ENCODE measurements around the gene ATP9B. TPM values are rescaled to one million over a fixed set of nuclear protein-coding genes. Genes with fewer than 3 reads are reported as not detected.

Gene ATP9B
- total RNA-seq, 1 donor from 2014 or later, result 16.2 TPM

- H3K27me3 ChIP-seq (ENCODE audit: control insufficient read depth, insufficient read depth, low read length), result no peaks in the 10 kb centered on the region
- no peak for DNase-seq (ENCODE audit: low read depth)
- H3K4me3 ChIP-seq (ENCODE audit: low read depth, low read length), result no peak overlapping the region
- H3K36me3 ChIP-seq (ENCODE audit: control insufficient read depth, insufficient read depth, low read length), result no peaks in the 10 kb centered on the region
- no peak for TF ChIP-seq CTCF (IDR thresholded peaks at IDR 0.05; ENCODE audit: insufficient read depth, low read length, poor library complexity, severe bottlenecking)
Observed at GRCh38 chr18:79355433-79356335, 286.5 kb downstream of the ATP9B start.

- Histone ChIP-seq H3K36me3 (ENCODE audit: control insufficient read depth, insufficient read depth, low read length) (no peaks in the 10 kb centered on the region), H3K4me3 (ENCODE audit: low read depth, low read length) (no peak overlapping the region), H3K27me3 (ENCODE audit: control insufficient read depth, insufficient read depth, low read length) (no peaks in the 10 kb centered on the region)
- TF ChIP-seq CTCF (IDR thresholded peaks at IDR 0.05; ENCODE audit: insufficient read depth, low read length, poor library complexity, severe bottlenecking), result no peak
- no peak for DNase-seq (ENCODE audit: low read depth)
Observed at GRCh38 chr18:79356435-79356834, 287.2 kb downstream of the ATP9B start.

GRCh38 chr18:79360933-79361332, 291.7 kb downstream of the ATP9B start:
- no peak overlapping the region for H3K4me3 ChIP-seq (ENCODE audit: low read depth, low read length)

GRCh38 chr18:79361766-79362522, 292.8 kb downstream of the ATP9B start:
- no peaks in the 10 kb centered on the region for H3K27me3 ChIP-seq (ENCODE audit: control insufficient read depth, insufficient read depth, low read length)
- DNase-seq (ENCODE audit: low read depth), result peak; percentile 28
- no peak overlapping the region for H3K4me3 ChIP-seq (ENCODE audit: low read depth, low read length)

More at GRCh38 chr18:79360933-79361332, 291.7 kb downstream of the ATP9B start:
- H3K36me3 ChIP-seq (ENCODE audit: control insufficient read depth, insufficient read depth, low read length), result no peaks in the 10 kb centered on the region
- no peak for DNase-seq (ENCODE audit: low read depth)
- no peak for TF ChIP-seq CTCF (IDR thresholded peaks at IDR 0.05; ENCODE audit: insufficient read depth, low read length, poor library complexity, severe bottlenecking)
- H3K27me3 ChIP-seq (ENCODE audit: control insufficient read depth, insufficient read depth, low read length), result no peaks in the 10 kb centered on the region

GRCh38 chr18:79365701-79366100, 296.5 kb downstream of the ATP9B start:
- TF ChIP-seq CTCF (IDR thresholded peaks at IDR 0.05; ENCODE audit: insufficient read depth, low read length, poor library complexity, severe bottlenecking), result no peak
- no peak overlapping the region for H3K4me3 ChIP-seq (ENCODE audit: low read depth, low read length)
- no peak for DNase-seq (ENCODE audit: low read depth)
- no peaks in the 10 kb centered on the region for H3K27me3 ChIP-seq (ENCODE audit: control insufficient read depth, insufficient read depth, low read length)
- no peaks in the 10 kb centered on the region for H3K36me3 ChIP-seq (ENCODE audit: control insufficient read depth, insufficient read depth, low read length)

More at GRCh38 chr18:79361766-79362522, 292.8 kb downstream of the ATP9B start:
- TF ChIP-seq CTCF (IDR thresholded peaks at IDR 0.05; ENCODE audit: insufficient read depth, low read length, poor library complexity, severe bottlenecking), result no peak
- no peaks in the 10 kb centered on the region for H3K36me3 ChIP-seq (ENCODE audit: control insufficient read depth, insufficient read depth, low read length)
